ENCODE results near the gene POU6F1. TPM values are rescaled to one million over a fixed set of nuclear protein-coding genes. Genes with fewer than 3 reads are reported as not detected.
A peak's percentile ranks its signal among the peaks of the same experiment; 100 is the strongest.

Gene POU6F1
- total and polyA plus RNA-seq, 9 of the 15 experiments (the other 6 are each of a cell fraction or from before 2014, with no cell fraction given) = 0.14 to 3.3 (median 1.1) TPM

- TF ChIP-seq, protein P1, sequence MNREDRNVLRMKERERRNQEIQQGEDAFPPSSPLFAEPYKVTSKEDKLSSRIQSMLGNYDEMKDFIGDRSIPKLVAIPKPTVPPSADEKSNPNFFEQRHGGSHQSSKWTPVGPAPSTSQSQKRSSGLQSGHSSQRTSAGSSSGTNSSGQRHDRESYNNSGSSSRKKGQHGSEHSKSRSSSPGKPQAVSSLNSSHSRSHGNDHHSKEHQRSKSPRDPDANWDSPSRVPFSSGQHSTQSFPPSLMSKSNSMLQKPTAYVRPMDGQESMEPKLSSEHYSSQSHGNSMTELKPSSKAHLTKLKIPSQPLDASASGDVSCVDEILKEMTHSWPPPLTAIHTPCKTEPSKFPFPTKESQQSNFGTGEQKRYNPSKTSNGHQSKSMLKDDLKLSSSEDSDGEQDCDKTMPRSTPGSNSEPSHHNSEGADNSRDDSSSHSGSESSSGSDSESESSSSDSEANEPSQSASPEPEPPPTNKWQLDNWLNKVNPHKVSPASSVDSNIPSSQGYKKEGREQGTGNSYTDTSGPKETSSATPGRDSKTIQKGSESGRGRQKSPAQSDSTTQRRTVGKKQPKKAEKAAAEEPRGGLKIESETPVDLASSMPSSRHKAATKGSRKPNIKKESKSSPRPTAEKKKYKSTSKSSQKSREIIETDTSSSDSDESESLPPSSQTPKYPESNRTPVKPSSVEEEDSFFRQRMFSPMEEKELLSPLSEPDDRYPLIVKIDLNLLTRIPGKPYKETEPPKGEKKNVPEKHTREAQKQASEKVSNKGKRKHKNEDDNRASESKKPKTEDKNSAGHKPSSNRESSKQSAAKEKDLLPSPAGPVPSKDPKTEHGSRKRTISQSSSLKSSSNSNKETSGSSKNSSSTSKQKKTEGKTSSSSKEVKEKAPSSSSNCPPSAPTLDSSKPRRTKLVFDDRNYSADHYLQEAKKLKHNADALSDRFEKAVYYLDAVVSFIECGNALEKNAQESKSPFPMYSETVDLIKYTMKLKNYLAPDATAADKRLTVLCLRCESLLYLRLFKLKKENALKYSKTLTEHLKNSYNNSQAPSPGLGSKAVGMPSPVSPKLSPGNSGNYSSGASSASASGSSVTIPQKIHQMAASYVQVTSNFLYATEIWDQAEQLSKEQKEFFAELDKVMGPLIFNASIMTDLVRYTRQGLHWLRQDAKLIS (CRISPR knock-in tag; IDR thresholded peaks at IDR 0.05) = peak; percentile 46; the same call in 1 of the 2 replicates
- TF ChIP-seq ZNF311 (CRISPR knock-in tag; IDR thresholded peaks at IDR 0.05) = peak; percentile 91
- no peak for TF ChIP-seq PHB2 (IDR thresholded peaks at IDR 0.05; ENCODE audit: low read depth)
- TF ChIP-seq BMI1 (IDR thresholded peaks at IDR 0.05; ENCODE audit: low read length) = no peak
- no peak for TF ChIP-seq SRSF3 (IDR thresholded peaks at IDR 0.05; ENCODE audit: insufficient read depth, low read length)
- TF ChIP-seq EHMT2 (IDR thresholded peaks at IDR 0.05) = no peak
- 0 out of 2 replicates have a peak, but pooled peaks have one; percentile 3 for TF ChIP-seq CBX1 (IDR thresholded peaks at IDR 0.05; ENCODE audit: low read depth)
- no peak for TF ChIP-seq NFIX (CRISPR knock-in tag; IDR thresholded peaks at IDR 0.05; ENCODE audit: low read depth)
- peak; percentile 52 for TF ChIP-seq DEAF1 (CRISPR knock-in tag; IDR thresholded peaks at IDR 0.05)
- peak; percentile 62 for TF ChIP-seq E2F8 (IDR thresholded peaks at IDR 0.05; ENCODE audit: low read depth, partially characterized antibody)
- TF ChIP-seq ZNF140 (CRISPR knock-in tag; IDR thresholded peaks at IDR 0.05) = no peak
- TF ChIP-seq, protein P2, sequence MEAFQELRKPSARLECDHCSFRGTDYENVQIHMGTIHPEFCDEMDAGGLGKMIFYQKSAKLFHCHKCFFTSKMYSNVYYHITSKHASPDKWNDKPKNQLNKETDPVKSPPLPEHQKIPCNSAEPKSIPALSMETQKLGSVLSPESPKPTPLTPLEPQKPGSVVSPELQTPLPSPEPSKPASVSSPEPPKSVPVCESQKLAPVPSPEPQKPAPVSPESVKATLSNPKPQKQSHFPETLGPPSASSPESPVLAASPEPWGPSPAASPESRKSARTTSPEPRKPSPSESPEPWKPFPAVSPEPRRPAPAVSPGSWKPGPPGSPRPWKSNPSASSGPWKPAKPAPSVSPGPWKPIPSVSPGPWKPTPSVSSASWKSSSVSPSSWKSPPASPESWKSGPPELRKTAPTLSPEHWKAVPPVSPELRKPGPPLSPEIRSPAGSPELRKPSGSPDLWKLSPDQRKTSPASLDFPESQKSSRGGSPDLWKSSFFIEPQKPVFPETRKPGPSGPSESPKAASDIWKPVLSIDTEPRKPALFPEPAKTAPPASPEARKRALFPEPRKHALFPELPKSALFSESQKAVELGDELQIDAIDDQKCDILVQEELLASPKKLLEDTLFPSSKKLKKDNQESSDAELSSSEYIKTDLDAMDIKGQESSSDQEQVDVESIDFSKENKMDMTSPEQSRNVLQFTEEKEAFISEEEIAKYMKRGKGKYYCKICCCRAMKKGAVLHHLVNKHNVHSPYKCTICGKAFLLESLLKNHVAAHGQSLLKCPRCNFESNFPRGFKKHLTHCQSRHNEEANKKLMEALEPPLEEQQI (IDR thresholded peaks at IDR 0.05) = peak; percentile 66; the same call in 1 of the 2 replicates
These were observed 28.5 kb upstream of the POU6F1 start (continued) for GRCh38 chr12:51246254-51246853.

All from K562 (cell line).